HepG2 (cell line): ENCODE results near the gene DYNC1LI1. TPM values are rescaled to one million over a fixed set of nuclear protein-coding genes. Genes with fewer than 3 reads are reported as not detected.

ENCODE experiments used
- HNF1B ChIP-seq: sonication (generic); formaldehyde crosslinking; IDR thresholded peaks from 2 replicates; pipeline ENCODE4 v1.5.1; 2020; ENCODE audit warnings: mild to moderate bottlenecking, moderate library complexity, missing genetic modification reagents
- LRRFIP1 ChIP-seq: sonication (generic); formaldehyde crosslinking; conservative IDR thresholded peaks from 2 replicates; pipeline ENCODE4 v1.4.0; 2020; ENCODE audit warnings: missing genetic modification reagents
- NFATC3 ChIP-seq: sonication (generic); formaldehyde crosslinking; IDR thresholded peaks from 2 replicates; pipeline ENCODE4 v1.5.1; 2020; ENCODE audit warnings: mild to moderate bottlenecking, missing genetic modification reagents
- PPARG ChIP-seq: conservative IDR thresholded peaks from 2 replicates; pipeline ENCODE4 v1.6.1; 2016; ENCODE audit warnings: missing biosample characterization, missing genetic modification reagents
- RFX5 ChIP-seq: IDR thresholded peaks from 2 replicates; pipeline ENCODE4 v1.6.1; 2011; ENCODE audit warnings: low read depth, low read length, improper control_type of control experiment
- ZNF121 ChIP-seq: sonication (generic); formaldehyde crosslinking; IDR thresholded peaks from 2 replicates; pipeline ENCODE4 v1.5.0; 2020; ENCODE audit warnings: mild to moderate bottlenecking, missing genetic modification reagents
- ZNF20 ChIP-seq: sonication (generic); formaldehyde crosslinking; IDR thresholded peaks from 2 replicates; pipeline ENCODE4 v1.4.0; 2020; ENCODE audit warnings: mild to moderate bottlenecking, moderate library complexity, missing genetic modification reagents
- ZNF318 ChIP-seq: sonication (generic); formaldehyde crosslinking; IDR thresholded peaks from 2 replicates; pipeline ENCODE4 v1.4.0; 2020; ENCODE audit warnings: mild to moderate bottlenecking, missing genetic modification reagents
- ZNF580 ChIP-seq: IDR thresholded peaks from 2 replicates; pipeline ENCODE4 v1.6.1; 2016; ENCODE audit warnings: low read depth, borderline replicate concordance
- ZNF737 ChIP-seq: sonication (generic); formaldehyde crosslinking; IDR thresholded peaks from 2 replicates; pipeline ENCODE4 v1.5.0; 2020; ENCODE audit warnings: missing genetic modification reagents, mild to moderate bottlenecking, borderline replicate concordance
- ZSCAN5A ChIP-seq: sonication (generic); formaldehyde crosslinking; IDR thresholded peaks from 2 replicates; pipeline ENCODE4 v1.8.0; 2022; ENCODE audit warnings: mild to moderate bottlenecking, missing genetic modification reagents, borderline replicate concordance
- polyA plus RNA-seq, 8 experiments: library from polyadenylated mRNA; depleted of rRNA in 3 of 8; stranded (reverse) in 7 of 8; unstranded in 1 of 8; fragments of >200 nt; fragmentation: Illumina TruSeq in 4 of 8; extraction: Trizol in 4 of 8; gene quantifications; 2 replicates each; pipeline versions ENCODE4 v1.2.1 to v1.2.3, GENCODE V29; 2011 to 2016; ENCODE audit warnings: low read depth in 4 of 8, missing spikeins in 1 of 8, mixed read lengths in 1 of 8; ENCODE audit not compliant: insufficient read depth in 1 of 8
- total RNA-seq, 5 experiments: library from RNA; depleted of rRNA; stranded (reverse); fragments of >200 nt; fragmentation: Illumina TruSeq; extraction: Trizol; gene quantifications; 2 replicates each; pipeline ENCODE4 v1.2.3, GENCODE V29; 2016; ENCODE audit warnings: low read depth in 1 of 5

The DYNC1LI1 gene
- total and polyA plus RNA-seq, 2 of the 13 experiments (the other 11 are each of a cell fraction or from before 2014, with no cell fraction given), result 13.4 to 37.1 TPM

GRCh38 chr3:32570421-32571191, at the start of gene DYNC1LI1 (continued):
- no peak for TF ChIP-seq ZNF20 (CRISPR knock-in tag)
- TF ChIP-seq PPARG (CRISPR knock-in tag), result 0 out of 2 replicates have a peak, but pooled peaks have one; percentile 16
- TF ChIP-seq ZNF318 (CRISPR knock-in tag), result no peak
- no peak for TF ChIP-seq LRRFIP1 (CRISPR knock-in tag)
- TF ChIP-seq ZNF121 (CRISPR knock-in tag), result no peak
- no peak for TF ChIP-seq RFX5
- TF ChIP-seq HNF1B, result peak; percentile 42; the same call in 1 of the 2 replicates
- TF ChIP-seq NFATC3 (CRISPR knock-in tag), result no peak
- TF ChIP-seq ZNF737 (CRISPR knock-in tag), result 0 out of 2 replicates have a peak, but pooled peaks have one; percentile 26
- TF ChIP-seq ZNF580 (CRISPR knock-in tag), result no peak
- TF ChIP-seq ZSCAN5A (CRISPR knock-in tag), result no peak
